Measurements from ENCODE around the gene SUSD3. TPM values are rescaled to one million over a fixed set of nuclear protein-coding genes. Genes with fewer than 3 reads are reported as not detected.

The SUSD3 gene
- total and polyA plus RNA-seq, 2 of the 4 experiments (the other 2 are of a cell fraction) = 0.54 to 1.5 TPM

DNA sequence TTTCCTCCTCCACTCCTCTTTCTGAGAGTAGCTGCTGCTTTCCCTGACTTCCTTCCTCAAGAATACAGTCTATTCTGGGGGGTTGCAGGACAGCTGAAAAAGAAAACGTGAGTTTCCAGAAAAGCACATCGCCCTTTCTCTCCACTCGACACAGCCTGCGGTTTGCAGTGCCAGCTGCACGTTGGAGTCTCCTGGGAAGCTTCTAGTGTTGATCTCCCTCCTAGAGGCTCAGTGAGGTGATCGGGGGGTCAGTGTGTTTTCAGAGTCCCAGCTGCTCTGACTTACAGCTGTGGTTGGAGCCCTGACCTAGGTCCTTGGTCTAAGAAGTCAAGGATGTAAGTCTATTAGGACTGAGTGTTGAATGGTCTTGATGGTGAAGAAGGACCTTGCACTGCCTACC, 25.0 kb upstream of the SUSD3 start:
- Histone ChIP-seq H3K4me2 (ENCODE audit: low read depth, low read length) (no peak overlapping the region), H3K9me1 (ENCODE audit: insufficient read depth, low read length) (no peaks in the 10 kb centered on the region), H2BK120ac (ENCODE audit: low read depth, low read length) (no peak overlapping the region), H2BK15ac (ENCODE audit: low read depth, low read length) (no peak overlapping the region), H2BK20ac (ENCODE audit: low read depth, low read length) (no peak overlapping the region), H3K18ac (ENCODE audit: low read depth, low read length) (no peak overlapping the region), H3K9ac (ENCODE audit: low read depth, low read length) (no peak overlapping the region), H2AFZ (replicated peaks; ENCODE audit: low read length, poor library complexity) (no peak overlapping the region), H3K27ac (ENCODE audit: insufficient read depth, low read length) (no peak overlapping the region), H4K91ac (ENCODE audit: insufficient read depth, low read depth, low read length) (no peak overlapping the region), H4K5ac (ENCODE audit: low read depth, low read length) (no peak overlapping the region), H2BK5ac (ENCODE audit: low read depth, low read length, poor library complexity, severe bottlenecking) (no peak overlapping the region), H3K27me3 (ENCODE audit: control insufficient read depth, insufficient read depth, low read length) (peaks cover 26% of the 10 kb centered on the region), H2AK5ac (ENCODE audit: low read depth, low read length) (no peak overlapping the region), H3K36me3 (ENCODE audit: control insufficient read depth, insufficient read depth, low read length) (no peaks in the 10 kb centered on the region), H4K8ac (ENCODE audit: low read depth in 2 of 2, low read length in 2 of 2) (no peak overlapping the region), H3K56ac (ENCODE audit: extremely low read depth, insufficient read depth, low read length) (no peak overlapping the region), H3K9me3 (ENCODE audit: control insufficient read depth, insufficient read depth, low read length) (no peaks in the 10 kb centered on the region), H3K4me3 (ENCODE audit: insufficient read depth, low read depth, low read length) (no peak overlapping the region), H3K4me1 (ENCODE audit: control insufficient read depth, insufficient read depth, low read length) (no peaks in the 10 kb centered on the region), H3K14ac (replicated peaks; ENCODE audit: low read depth, low read length) (no peak overlapping the region), H4K20me1 (ENCODE audit: insufficient read depth, low read length) (no peaks in the 10 kb centered on the region), H3K23ac (ENCODE audit: low read depth, low read length) (no peak overlapping the region), H3K79me1 (ENCODE audit: low read depth in 1 of 2, low read length in 2 of 2) (no peaks in the 10 kb centered on the region), H2AK9ac (replicated peaks; ENCODE audit: low read depth, low read length, poor library complexity) (no peak overlapping the region), H3K4ac (ENCODE audit: low read depth, low read length) (no peak overlapping the region)
- ATAC-seq (ENCODE audit: low read depth) (no peak), DNase-seq (no peak)
- TF ChIP-seq CHD1 (IDR thresholded peaks at IDR 0.05; ENCODE audit: low read depth, low read length) (no peak), RAD21 (IDR thresholded peaks at IDR 0.05; ENCODE audit: low read length) (no peak)
- in situ Hi-C loops (cut with MboI; ENCODE audit: low sequenced_read_pairs) = no loop called here
- 0% methylated on average over 1 of the region's 6 CpGs; no CpG with 5 or more reads in 1 of the 2 experiments for WGBS, 2 experiments (ENCODE audit: extremely low coverage in 2 of 2, insufficient read length in 1 of 2)
- ChIA-PET POLR2A (ENCODE audit: unreplicated experiment) (no interaction called here), CTCF (no interaction called here)
- no TSS peak for BruUV-seq (replicated peaks)
- intact Hi-C loops (cut with micrococcal nuclease) = no loop called here
- dilution Hi-C loops (cut with HindIII; ENCODE audit: low sequenced_read_pairs, unreplicated experiment) = no loop called here
